Measurements from ENCODE around the gene DLG4. TPM values are rescaled to one million over a fixed set of nuclear protein-coding genes. Genes with fewer than 3 reads are reported as not detected.

Gene DLG4
- total RNA-seq, 4 donors from 2014 or later, result 6.8 to 21.5 (median 12.4) TPM

GRCh38 chr17:7258731-7259554 lies 39.3 kb upstream of the DLG4 start:
- peaks cover 9 to 28% of the 10 kb centered on the region in 2 donors for H3K4me1 ChIP-seq
- no peak overlapping the region for H3K27ac ChIP-seq

GRCh38 chr17:7256766-7257456 lies 37.3 kb upstream of the DLG4 start:
- Histone ChIP-seq H3K27ac (no peak overlapping the region), H3K9me3 (no peaks in the 10 kb centered on the region), H3K27me3 (no peaks in the 10 kb centered on the region), H3K4me3 (replicated peaks in 1 of 3) (no peak overlapping the region), H3K4me1 (peaks cover 19 to 33% of the 10 kb centered on the region in 2 donors), H3K36me3 (peaks cover 21 to 33% of the 10 kb centered on the region in 2 donors)
- intact Hi-C loops (cut with DNase I), result no loop called here
- TF ChIP-seq CTCF (IDR thresholded peaks at IDR 0.05) (no peak), POLR2A (IDR thresholded peaks at IDR 0.05) (no peak)
- DNase-seq, result no peak
- WGBS, 2 donors, result 87 to 93% methylated on average over 8 of the region's 8 CpGs

More at GRCh38 chr17:7258731-7259554, 39.3 kb upstream of the DLG4 start:
- no peaks in the 10 kb centered on the region for H3K27me3 ChIP-seq
- no peak for TF ChIP-seq CTCF (IDR thresholded peaks at IDR 0.05)
- no peak for TF ChIP-seq POLR2A (IDR thresholded peaks at IDR 0.05)
- 90 to 91% methylated on average over 7 of the region's 7 CpGs for WGBS, 2 donors
- intact Hi-C loops (cut with DNase I), result no loop called here
- no peaks in the 10 kb centered on the region for H3K9me3 ChIP-seq
- H3K36me3 ChIP-seq, result peaks cover 21 to 33% of the 10 kb centered on the region in 2 donors
- no peak overlapping the region for H3K4me3 ChIP-seq (replicated peaks in 1 of 3)
- DNase-seq, result peak in 1 of 2 donors; percentile 30

DNA sequence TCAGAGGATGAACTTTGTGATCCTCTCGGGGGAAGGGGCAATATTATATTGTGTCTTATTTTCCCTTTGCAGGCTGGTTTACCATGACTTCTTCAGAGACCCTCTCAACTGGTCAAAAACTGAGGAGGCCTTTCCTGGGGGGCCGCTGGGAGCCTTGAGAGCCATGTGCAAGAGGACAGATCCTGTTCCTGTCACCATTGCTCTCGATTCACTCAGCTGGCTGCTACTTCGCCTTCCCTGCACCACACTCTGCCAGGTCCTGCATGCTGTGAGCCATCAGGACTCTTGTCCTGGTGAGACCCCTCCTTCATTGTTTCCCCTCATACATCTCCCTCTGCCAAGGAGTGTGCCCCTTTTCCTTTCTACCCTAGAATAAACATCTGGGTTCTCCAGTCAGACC lies 34.9 kb upstream of the DLG4 start:
- DNase-seq, result no peak
- intact Hi-C loops (cut with DNase I), result no loop called here
- H3K27me3 ChIP-seq, result no peaks in the 10 kb centered on the region
- peaks cover 20 to 30% of the 10 kb centered on the region in 2 donors for H3K4me1 ChIP-seq
- WGBS, 2 donors, result 92 to 94% methylated on average over 4 of the region's 4 CpGs
- peaks cover 21 to 33% of the 10 kb centered on the region in 2 donors for H3K36me3 ChIP-seq
- no peaks in the 10 kb centered on the region for H3K9me3 ChIP-seq
- TF ChIP-seq CTCF (IDR thresholded peaks at IDR 0.05), result no peak
- TF ChIP-seq POLR2A (IDR thresholded peaks at IDR 0.05), result no peak
- no peak overlapping the region for H3K27ac ChIP-seq
- no peak overlapping the region for H3K4me3 ChIP-seq (replicated peaks in 1 of 3)

DNA sequence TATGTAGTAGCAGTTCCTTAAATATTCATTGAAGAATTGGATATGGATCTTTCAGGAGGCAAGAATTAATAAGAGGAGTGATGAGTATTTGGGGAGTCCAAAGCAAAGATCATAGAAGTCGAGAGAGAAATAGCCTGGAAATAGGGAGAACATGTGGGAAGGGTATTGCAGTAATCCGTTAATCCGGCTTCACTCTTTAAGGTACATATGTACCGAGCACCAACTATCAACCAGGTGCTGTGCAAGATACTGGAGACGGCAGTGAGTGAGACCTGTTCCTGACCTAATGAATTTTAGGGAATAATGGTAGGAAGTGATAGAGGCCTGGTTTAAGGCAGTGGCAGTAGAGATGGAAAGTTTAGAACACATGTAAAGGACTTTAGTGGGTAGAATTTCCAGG lies 33.4 kb upstream of the DLG4 start:
- intact Hi-C loops (cut with DNase I), result no loop called here
- TF ChIP-seq POLR2A (IDR thresholded peaks at IDR 0.05), result no peak

GRCh38 chr17:7252176-7253043 lies 32.8 kb upstream of the DLG4 start, which contains the start of gene ELP5:
TSS of gene ELP5 (plus strand) at chr17:7252215. CDS start at chr17:7252551, 336 bp downstream.
- peaks cover 20 to 32% of the 10 kb centered on the region in 2 donors for H3K4me1 ChIP-seq

More for the DNA sequence above, 33.4 kb upstream of the DLG4 start:
- no peak for DNase-seq
- Histone ChIP-seq H3K9me3 (no peaks in the 10 kb centered on the region), H3K27me3 (no peaks in the 10 kb centered on the region), H3K27ac (peak overlapping the region; percentile 98 to 100 (median 98)), H3K4me3 (replicated peaks in 1 of 3) (peak overlapping the region in 1 of 3 donors; percentile 98), H3K4me1 (peaks cover 20 to 32% of the 10 kb centered on the region in 2 donors), H3K36me3 (peaks cover 14 to 26% of the 10 kb centered on the region in 2 donors)
- WGBS, 2 donors, result 73 to 75% methylated on average over 5 of the region's 5 CpGs

More at GRCh38 chr17:7252176-7253043, 32.8 kb upstream of the DLG4 start, which contains the start of gene ELP5:
- TF ChIP-seq CTCF (IDR thresholded peaks at IDR 0.05), result peak in 5 of 6 experiments; percentile 14 to 34 (median 25)
- peak; percentile 39 to 77 for TF ChIP-seq POLR2A (IDR thresholded peaks at IDR 0.05)
- Histone ChIP-seq H3K27ac (peak within 1 kb of the TSS; percentile 98 to 100 (median 98)), H3K4me3 (replicated peaks in 1 of 3) (peak within 1 kb of the TSS; percentile 71 to 98 (median 86)), H3K36me3 (peaks cover 13 to 24% of the 10 kb centered on the region in 2 donors), H3K27me3 (no peaks in the 10 kb centered on the region), H3K9me3 (no peaks in the 10 kb centered on the region)
- 2 to 3% methylated on average over 17 to 22 of the region's 55 CpGs for WGBS, 2 donors
- peak; percentile 94 to 95 for DNase-seq
- intact Hi-C loops (cut with DNase I), result no loop called here

All from thyroid gland (tissue), 4 donors.